NK-92 (cell line): ENCODE data around the gene ERCC1.

Experiments used
- DNase-seq: peaks from one replicate; lab custom pipeline; 2025; ENCODE audit not compliant: unreplicated experiment; lab: John Stamatoyannopoulos, UW

Gene ERCC1

DNA sequence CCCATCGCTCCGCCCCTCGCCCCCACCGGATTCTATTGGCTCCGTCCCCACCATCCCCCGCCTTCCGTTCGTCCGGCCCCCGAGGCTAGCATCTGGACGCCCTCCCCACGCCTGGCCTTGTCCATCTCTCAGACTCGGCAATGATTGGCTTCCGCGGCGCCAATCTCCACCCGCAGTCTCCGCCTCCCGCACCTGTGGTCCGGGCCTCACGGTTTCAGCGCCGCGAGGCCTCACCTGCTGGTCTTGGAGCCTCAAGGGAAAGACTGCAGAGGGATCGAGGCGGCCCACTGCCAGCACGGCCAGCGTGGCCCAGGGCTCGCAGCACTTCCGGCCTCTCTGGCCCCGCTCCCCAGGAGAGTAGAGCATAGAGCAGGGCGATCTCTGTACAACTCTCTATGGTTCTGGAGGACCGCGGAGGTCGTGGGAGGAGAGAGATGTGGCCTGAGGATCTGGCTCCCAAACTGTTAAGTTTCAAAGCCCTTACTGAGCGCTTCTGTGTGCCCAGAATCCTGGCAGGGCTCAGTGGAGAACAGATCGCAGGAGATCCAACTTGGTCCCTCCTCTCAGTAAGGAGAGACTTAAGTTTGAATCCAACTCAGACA is at the start of gene ERCC1:
Gene ERCC1 (minus strand): TSS at position 329 of the 602 bp plus-strand sequence. CDS start 543 bp downstream, outside the sequence.
- no peak for DNase-seq

DNA sequence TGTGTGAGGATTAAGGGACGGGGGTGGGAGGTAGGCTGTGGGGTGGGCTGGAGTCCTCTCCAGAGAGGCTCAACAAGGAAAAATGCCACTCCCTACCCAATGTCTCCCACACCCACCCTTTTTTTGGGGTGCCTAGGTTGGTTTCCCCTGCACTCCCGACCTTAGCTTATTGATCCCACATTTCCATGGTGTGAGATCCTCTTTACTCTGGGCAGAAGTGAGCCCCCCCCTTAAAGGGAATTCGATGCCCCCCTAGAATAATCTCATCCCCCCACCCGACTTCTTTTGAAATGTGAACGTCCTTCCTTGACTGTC is 49.6 kb upstream of the ERCC1 start:
- DNase-seq, result no peak

DNA sequence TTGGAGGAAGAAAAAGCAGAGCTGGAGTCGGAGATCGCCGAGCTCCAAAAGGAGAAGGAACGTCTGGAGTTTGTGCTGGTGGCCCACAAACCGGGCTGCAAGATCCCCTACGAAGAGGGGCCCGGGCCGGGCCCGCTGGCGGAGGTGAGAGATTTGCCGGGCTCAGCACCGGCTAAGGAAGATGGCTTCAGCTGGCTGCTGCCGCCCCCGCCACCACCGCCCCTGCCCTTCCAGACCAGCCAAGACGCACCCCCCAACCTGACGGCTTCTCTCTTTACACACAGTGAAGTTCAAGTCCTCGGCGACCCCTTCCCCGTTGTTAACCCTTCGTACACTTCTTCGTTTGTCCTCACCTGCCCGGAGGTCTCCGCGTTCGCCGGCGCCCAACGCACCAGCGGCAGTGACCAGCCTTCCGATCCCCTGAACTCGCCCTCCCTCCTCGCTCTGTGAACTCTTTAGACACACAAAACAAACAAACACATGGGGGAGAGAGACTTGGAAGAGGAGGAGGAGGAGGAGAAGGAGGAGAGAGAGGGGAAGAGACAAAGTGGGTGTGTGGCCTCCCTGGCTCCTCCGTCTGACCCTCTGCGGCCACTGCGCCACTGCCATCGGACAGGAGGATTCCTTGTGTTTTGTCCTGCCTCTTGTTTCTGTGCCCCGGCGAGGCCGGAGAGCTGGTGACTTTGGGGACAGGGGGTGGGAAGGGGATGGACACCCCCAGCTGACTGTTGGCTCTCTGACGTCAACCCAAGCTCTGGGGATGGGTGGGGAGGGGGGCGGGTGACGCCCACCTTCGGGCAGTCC is 49.0 kb upstream of the ERCC1 start:
- DNase-seq, result no peak

DNA sequence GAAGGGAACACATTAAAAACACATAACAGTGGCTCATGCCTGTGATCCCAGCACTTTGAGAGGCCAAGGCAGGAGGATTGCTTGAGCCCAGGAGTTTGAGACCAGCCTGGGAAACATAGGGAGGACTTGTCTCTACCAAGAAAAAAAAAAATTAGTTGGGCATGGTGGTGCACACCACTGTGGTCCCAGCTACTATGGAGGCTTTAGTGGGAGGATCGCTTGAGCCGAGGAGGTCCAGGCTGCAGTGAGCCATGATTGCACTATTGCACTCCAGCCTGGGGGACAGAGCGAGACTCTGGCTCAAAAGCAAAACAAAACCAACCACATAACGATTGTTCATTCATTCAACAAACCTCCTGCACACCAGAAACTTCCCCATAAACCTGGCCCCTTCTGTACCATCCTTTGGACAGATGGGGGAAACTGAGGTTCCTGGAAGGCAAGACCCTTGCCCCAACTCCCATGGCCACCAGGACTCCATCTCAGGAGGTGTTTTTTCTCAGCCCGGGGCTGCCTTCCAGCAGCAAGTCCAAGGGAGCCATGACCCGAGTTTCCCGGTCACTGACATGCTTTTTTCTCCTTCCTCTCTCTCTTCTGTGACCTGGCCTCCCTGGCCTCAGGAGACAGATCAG is 48.3 kb upstream of the ERCC1 start:
- no peak for DNase-seq

- DNase-seq, result no peak
Observed at GRCh38 chr19:45471111-45471930, 47.6 kb upstream of the ERCC1 start.

GRCh38 chr19:45470762-45471081 is 47.0 kb upstream of the ERCC1 start:
- DNase-seq, result no peak

DNA sequence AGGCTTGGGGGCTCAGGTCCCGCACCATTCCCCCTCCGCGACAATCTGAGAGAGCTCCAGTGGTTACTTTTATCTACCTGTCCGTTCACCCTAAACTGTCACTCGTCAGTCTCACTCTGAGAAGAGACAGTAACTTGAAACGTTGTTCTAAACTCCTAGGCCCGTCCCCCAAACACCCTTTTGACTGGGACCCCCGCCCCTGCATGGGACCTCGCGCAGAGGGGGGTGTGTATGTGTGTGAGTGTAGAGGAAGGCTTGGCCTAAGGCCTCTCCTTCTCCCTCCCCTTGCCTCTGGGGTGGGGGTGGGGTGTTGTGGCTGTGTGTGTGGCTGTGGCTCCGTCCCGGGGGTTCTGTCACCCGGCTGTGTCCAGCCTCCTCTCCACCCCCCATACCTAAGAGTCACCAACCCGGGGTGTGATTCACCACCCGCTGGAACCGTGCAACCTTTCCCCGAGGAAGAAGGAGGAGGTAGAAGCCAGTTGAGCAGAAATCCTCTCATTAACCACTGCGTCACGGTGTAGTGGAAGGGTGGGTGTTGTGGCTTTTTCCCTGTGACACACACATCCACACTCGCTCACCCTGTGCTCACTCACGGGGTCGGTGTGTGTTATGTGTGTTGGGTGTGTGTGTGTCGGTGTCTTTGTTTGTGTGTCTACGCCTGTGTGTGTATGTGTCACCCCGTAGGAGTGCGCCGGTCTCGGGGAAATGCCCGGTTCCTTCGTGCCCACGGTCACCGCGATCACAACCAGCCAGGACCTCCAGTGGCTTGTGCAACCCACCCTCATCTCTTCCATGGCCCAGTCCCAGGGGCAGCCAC is 46.4 kb upstream of the ERCC1 start:
- no peak for DNase-seq

DNA sequence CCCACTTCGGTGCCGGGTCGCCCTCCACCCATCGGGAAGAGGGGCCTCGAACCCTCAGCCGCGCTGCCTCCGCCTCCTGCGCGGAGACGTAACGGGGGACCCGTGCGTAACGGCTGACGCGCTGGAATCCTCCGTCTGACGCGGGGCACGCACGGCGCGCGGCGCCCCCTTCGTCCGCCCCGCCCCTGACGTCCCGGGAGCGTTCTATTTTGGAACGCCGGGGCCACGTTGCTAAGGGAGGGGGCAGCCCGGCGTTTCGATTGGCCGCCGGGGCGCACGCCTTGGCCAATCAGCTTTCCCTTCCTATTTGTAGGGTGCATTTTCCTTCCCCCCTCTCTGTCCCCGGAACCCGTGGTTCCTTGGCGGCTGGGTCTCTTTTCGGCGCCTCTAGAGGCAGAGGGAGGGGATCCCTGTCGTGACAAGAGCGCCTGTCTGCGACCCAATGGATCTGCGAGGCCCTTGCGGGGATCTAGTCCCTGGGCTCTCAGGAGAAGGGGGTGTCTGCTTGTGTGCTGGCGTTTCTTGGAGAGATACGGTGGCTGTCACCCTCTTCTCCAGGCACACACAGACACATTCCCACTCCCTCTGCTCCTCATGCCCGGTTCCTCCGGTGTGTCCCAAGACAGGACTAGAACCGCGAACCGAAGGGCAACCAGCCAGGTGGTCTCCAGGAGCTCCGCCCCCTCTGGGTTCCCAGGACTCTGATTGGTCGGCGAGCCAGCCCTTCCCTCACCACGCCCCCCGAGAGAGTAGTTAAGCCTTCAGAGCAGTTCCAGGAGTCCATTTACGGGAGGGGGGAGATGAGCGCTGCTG is 45.6 kb upstream of the ERCC1 start:
- no peak for DNase-seq

DNA sequence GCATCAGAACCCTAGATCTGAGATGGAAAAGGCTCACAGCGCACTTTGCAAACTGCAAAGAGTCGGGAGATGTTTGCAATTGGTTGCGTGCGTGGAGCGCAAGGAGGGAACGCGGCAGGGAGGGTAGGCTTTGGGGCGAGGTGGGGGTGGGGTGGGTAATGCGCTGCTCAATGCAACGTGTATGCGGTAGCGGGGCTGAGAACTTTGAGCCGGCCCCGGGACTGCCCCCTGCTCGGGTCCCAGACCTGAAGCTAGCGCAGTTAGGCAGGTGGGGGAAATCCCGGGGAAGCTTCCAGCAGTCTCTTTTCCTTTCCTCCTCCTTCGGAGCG is 45.0 kb upstream of the ERCC1 start:
- no peak for DNase-seq

DNA sequence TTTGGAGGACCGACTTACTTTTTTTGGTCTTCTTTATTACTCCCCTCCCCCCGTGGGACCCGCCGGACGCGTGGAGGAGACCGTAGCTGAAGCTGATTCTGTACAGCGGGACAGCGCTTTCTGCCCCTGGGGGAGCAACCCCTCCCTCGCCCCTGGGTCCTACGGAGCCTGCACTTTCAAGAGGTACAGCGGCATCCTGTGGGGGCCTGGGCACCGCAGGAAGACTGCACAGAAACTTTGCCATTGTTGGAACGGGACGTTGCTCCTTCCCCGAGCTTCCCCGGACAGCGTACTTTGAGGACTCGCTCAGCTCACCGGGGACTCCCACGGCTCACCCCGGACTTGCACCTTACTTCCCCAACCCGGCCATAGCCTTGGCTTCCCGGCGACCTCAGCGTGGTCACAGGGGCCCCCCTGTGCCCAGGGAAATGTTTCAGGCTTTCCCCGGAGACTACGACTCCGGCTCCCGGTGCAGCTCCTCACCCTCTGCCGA is 44.5 kb upstream of the ERCC1 start:
- no peak for DNase-seq

DNA sequence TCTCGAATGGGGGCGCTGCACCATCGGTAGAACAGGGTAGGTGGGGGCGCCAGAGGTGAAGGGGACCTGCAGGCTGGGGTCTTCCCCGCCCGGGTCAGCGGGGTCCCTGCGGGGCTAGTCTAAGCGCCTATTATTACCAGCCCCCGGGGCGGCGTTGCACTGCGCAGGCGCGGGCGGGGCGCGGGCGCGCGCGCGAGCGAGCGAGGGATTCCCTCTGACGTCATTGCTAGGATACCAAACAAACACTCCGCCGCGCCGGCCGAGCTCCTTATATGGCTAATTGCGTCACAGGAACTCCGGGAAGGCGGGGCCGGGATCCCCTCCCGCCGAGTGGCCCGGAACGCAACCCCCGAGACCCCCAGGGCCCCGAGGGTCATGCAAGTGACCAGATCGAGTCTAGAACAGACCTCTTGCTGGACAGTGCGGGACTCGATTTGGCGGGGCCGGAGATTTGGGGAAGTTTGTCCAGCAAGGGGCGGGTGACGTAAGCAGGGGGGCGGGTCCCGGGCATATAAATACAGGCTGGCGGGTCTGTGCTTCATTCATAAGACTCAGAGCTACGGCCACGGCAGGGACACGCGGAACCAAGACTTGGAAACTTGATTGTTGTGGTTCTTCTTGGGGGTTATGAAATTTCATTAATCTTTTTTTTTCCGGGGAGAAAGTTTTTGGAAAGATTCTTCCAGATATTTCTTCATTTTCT is 43.9 kb upstream of the ERCC1 start, which contains the start of gene FOSB:
Gene FOSB (plus strand): TSS at position 541 of the 703 bp plus-strand sequence. CDS start 591 bp downstream, outside the sequence.
- no peak for DNase-seq

DNA sequence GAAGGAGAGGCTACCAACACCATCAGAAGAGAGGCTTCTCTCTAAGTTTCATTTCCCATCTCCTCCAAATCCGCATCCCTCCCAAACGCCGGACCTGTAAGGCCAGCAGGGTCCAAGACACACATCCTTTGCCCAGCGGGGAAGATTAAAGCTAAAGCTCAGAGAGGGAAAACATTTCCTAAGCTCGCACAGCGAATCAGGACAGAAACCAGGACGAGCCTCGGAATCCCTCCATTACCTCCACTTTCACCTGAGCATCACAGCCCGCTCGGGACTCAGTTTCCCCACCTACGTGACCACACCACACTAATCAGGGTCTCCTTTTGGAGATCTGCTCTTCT is 43.4 kb upstream of the ERCC1 start:
- DNase-seq, result no peak

GRCh38 chr19:45464852-45465441 is 41.2 kb upstream of the ERCC1 start:
- DNase-seq, result no peak

DNA sequence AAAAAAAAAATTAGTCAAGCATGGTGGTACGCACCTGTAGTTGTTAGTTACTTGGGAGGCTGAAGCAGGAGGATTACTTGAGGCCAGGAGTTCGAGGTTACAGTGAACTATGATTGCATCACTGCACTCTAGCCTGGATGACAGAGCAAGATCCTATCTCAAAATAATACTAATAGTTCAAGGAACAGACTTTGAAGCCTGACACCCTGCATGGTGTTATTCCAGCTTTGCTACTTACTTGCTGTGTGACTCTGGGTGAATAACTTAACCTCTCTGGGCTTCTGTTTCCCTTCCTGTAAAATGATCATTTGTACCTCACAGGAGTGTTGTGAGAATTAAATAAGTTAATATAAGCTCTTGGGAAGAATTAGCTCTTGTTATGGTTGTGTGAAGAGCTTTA is 40.6 kb upstream of the ERCC1 start:
- no peak for DNase-seq

DNA sequence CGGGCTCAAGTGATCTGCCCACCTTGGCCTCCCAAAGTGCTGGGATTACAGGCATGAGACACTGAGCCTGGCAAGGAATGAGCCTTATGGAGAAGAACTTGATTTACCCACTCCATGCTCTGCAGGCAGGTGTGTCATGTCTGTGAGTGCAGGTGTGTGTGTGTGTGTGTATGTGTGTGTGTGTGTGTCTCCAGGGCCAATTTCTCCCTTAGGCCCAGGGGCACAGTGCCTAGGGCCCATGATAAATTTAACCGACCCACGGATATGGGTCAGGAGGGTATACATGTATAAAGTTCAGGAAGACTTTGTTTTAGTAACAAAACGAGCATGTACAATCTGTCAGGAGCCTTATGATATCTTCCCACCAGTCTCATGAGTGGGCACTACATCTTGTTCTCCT is 39.5 kb upstream of the ERCC1 start:
- no peak for DNase-seq

- DNase-seq, result no peak
Observed at GRCh38 chr19:45462174-45462573, 38.5 kb upstream of the ERCC1 start.

DNA sequence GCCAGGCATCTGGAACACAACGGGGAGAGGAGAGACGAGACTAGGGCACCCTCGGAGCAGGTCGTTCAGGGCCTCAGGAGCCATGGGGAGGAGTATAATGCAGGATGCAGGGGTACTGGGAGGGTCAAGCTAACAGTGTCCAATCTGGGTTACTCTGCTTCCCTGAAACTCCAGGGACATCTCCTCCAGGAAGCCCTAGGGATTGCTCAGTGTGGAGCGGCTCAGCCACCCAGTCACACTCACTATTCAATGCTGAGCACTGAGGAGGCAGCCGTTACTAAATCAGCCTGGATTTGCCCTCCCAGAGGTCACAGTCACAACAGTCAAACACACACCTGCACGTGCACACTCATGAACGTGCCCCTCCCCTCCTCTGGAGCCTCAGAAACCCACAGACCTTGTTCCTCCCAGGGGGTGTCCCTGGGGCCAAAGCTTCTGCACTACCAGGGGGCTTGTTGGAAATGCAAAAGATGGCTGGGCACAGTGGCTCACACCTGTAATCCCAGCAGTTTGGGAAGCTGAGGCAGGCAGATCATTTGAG is 37.2 kb upstream of the ERCC1 start:
- no peak for DNase-seq

GRCh38 chr19:45457776-45458175 is 34.1 kb upstream of the ERCC1 start:
- no peak for DNase-seq

- DNase-seq, result no peak
Observed at GRCh38 chr19:45456500-45456815, 32.7 kb upstream of the ERCC1 start.
